ENCODE measurements around the gene MRPL48. TPM values are rescaled to one million over a fixed set of nuclear protein-coding genes. Genes with fewer than 3 reads are reported as not detected.

Gene MRPL48
- total RNA-seq, 1 experiment from 2014 or later = 38.7 TPM

GRCh38 chr11:73830261-73830660 lies 42.6 kb downstream of the MRPL48 start:
- ATAC-seq (no peak), DNase-seq (ENCODE audit: low spot score) (no peak)
- no peak for TF ChIP-seq ZSCAN18 (CRISPR knock-in tag; IDR thresholded peaks at IDR 0.05)
- ChIA-PET CTCF (no interaction called here), POLR2A (no interaction called here)
- H3K27me3 Mint-ChIP-seq (ENCODE audit: low read depth) = no peaks in the 10 kb centered on the region
- H3K36me3 Mint-ChIP-seq = peaks cover 8% of the 10 kb centered on the region; the same call in 1 of the 2 replicates
- no peak overlapping the region for H3K4me3 Mint-ChIP-seq
- H3K9me3 Mint-ChIP-seq = no peaks in the 10 kb centered on the region
- no peak overlapping the region; the same call in 1 of the 2 replicates for H3K27ac Mint-ChIP-seq
- H3K4me1 Mint-ChIP-seq = no peaks in the 10 kb centered on the region

GRCh38 chr11:73833067-73833466 lies 45.4 kb downstream of the MRPL48 start:
- no peaks in the 10 kb centered on the region for H3K9me3 Mint-ChIP-seq
- no peak overlapping the region for H3K4me3 Mint-ChIP-seq
- ATAC-seq = no peak
- no peak overlapping the region for H3K27ac Mint-ChIP-seq
- no peaks in the 10 kb centered on the region for H3K27me3 Mint-ChIP-seq (ENCODE audit: low read depth)
- H3K4me1 Mint-ChIP-seq = peaks cover 2% of the 10 kb centered on the region
- ChIA-PET POLR2A (no interaction called here), CTCF (no interaction called here)
- DNase-seq (ENCODE audit: low spot score) = no peak
- 0 out of 2 replicates have a peak, but pooled peaks cover 2% of the 10 kb centered on the region for H3K36me3 Mint-ChIP-seq
- no peak for TF ChIP-seq ZNF219 (CRISPR knock-in tag; IDR thresholded peaks at IDR 0.05; ENCODE audit: borderline replicate concordance)
- TF ChIP-seq PRDM15 (CRISPR knock-in tag; IDR thresholded peaks at IDR 0.05) = no peak
- TF ChIP-seq, protein P1, sequence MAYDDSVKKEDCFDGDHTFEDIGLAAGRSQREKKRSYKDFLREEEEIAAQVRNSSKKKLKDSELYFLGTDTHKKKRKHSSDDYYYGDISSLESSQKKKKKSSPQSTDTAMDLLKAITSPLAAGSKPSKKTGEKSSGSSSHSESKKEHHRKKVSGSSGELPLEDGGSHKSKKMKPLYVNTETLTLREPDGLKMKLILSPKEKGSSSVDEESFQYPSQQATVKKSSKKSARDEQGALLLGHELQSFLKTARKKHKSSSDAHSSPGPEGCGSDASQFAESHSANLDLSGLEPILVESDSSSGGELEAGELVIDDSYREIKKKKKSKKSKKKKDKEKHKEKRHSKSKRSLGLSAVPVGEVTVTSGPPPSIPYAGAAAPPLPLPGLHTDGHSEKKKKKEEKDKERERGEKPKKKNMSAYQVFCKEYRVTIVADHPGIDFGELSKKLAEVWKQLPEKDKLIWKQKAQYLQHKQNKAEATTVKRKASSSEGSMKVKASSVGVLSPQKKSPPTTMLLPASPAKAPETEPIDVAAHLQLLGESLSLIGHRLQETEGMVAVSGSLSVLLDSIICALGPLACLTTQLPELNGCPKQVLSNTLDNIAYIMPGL (CRISPR knock-in tag; IDR thresholded peaks at IDR 0.05) = no peak
- no peak for TF ChIP-seq PRRX2 (CRISPR knock-in tag; IDR thresholded peaks at IDR 0.05)
- no peak for TF ChIP-seq GRHL2 (CRISPR knock-in tag; IDR thresholded peaks at IDR 0.05; ENCODE audit: insufficient replicate concordance, severe bottlenecking)
- TF ChIP-seq NR2C2 (CRISPR knock-in tag; IDR thresholded peaks at IDR 0.05) = no peak
- TF ChIP-seq SP1 (CRISPR knock-in tag; conservative IDR thresholded peaks at IDR 0.05) = no peak
- no peak for TF ChIP-seq TEAD1 (CRISPR knock-in tag; IDR thresholded peaks at IDR 0.05)
- TF ChIP-seq NFE2L1 (CRISPR knock-in tag; IDR thresholded peaks at IDR 0.05) = no peak
- TF ChIP-seq ZNF263 (CRISPR knock-in tag; IDR thresholded peaks at IDR 0.05; ENCODE audit: low read depth) = no peak
- TF ChIP-seq ZNF671 (CRISPR knock-in tag; IDR thresholded peaks at IDR 0.05) = no peak
- TF ChIP-seq GTF2I (CRISPR knock-in tag; conservative IDR thresholded peaks at IDR 0.05) = no peak
- TF ChIP-seq ATF2 (CRISPR knock-in tag; IDR thresholded peaks at IDR 0.05; ENCODE audit: borderline replicate concordance, low read depth) = no peak
- no peak for TF ChIP-seq ESRRA (CRISPR knock-in tag; IDR thresholded peaks at IDR 0.05; ENCODE audit: borderline replicate concordance)
